ENCODE data around the gene LIMD2. TPM values are rescaled to one million over a fixed set of nuclear protein-coding genes. Genes with fewer than 3 reads are reported as not detected.
A peak's percentile ranks its signal among the peaks of the same experiment; 100 is the strongest.

The LIMD2 gene
- total RNA-seq, 1 donor from 2014 or later: 421 TPM

GRCh38 chr17:63714550-63715277 is 14.8 kb upstream of the LIMD2 start:
- ChIA-PET CTCF (no interaction called here), POLR2A (interaction anchor here (1.1 to 1.3 kb wide), 2 partner anchors 12 to 19 kb away, joined by 3 read pairs; no protein-coding TSS in a partner anchor)
- H3K27ac Mint-ChIP-seq: no peak overlapping the region
- TF ChIP-seq CTCF (IDR thresholded peaks at IDR 0.05): no peak
- H3K4me1 Mint-ChIP-seq: peaks cover 7% of the 10 kb centered on the region
- H3K27me3 Mint-ChIP-seq: no peaks in the 10 kb centered on the region
- peaks cover 62% of the 10 kb centered on the region for H3K36me3 Mint-ChIP-seq (ENCODE audit: low read depth)
- intact Hi-C loops (cut with micrococcal nuclease): no loop called here
- no peaks in the 10 kb centered on the region for H3K9me3 Mint-ChIP-seq
- DNase-seq (no peak), ATAC-seq (ENCODE audit: low read depth) (no peak)
- H3K4me3 Mint-ChIP-seq: no peak overlapping the region

GRCh38 chr17:63709110-63709509 is 9.2 kb upstream of the LIMD2 start:
- Mint-ChIP-seq H3K4me3 (no peak overlapping the region), H3K4me1 (peaks cover 41% of the 10 kb centered on the region), H3K27me3 (no peaks in the 10 kb centered on the region), H3K36me3 (ENCODE audit: low read depth) (peaks cover 63% of the 10 kb centered on the region), H3K27ac (peak overlapping the region; percentile 25), H3K9me3 (no peaks in the 10 kb centered on the region)
- intact Hi-C loops (cut with micrococcal nuclease): no loop called here
- ATAC-seq (ENCODE audit: low read depth): no peak
- no peak for DNase-seq
- ChIA-PET POLR2A (interaction anchor here (2.2 to 7.3 kb wide), 3 partner anchors 8 to 65 kb away, joined by 9 to 106 read pairs (median 37); partner anchors contain the start of genes CCDC47, DDX42 and LIMD2), CTCF (interaction anchor here (0.7 to 3.2 kb wide), 7 partner anchors 11 to 283 kb away, joined by 3 to 42 read pairs (median 6); partner anchors contain the start of genes LIMD2 and MAP3K3)
- TF ChIP-seq CTCF (IDR thresholded peaks at IDR 0.05): no peak

- no peaks in the 10 kb centered on the region for H3K9me3 Mint-ChIP-seq
- ChIA-PET CTCF (interaction anchor here (1.2 kb wide), 1 partner anchor 9 kb away, joined by 4 read pairs; no protein-coding TSS in a partner anchor), POLR2A (interaction anchor here (1.4 to 7.3 kb wide), 4 partner anchors 11 to 67 kb away, joined by 4 to 106 read pairs (median 6); partner anchors contain the start of genes CCDC47, DDX42 and STRADA)
- no peak overlapping the region for H3K4me3 Mint-ChIP-seq
- H3K4me1 Mint-ChIP-seq: peaks cover 60% of the 10 kb centered on the region
- peaks cover 70% of the 10 kb centered on the region for H3K36me3 Mint-ChIP-seq (ENCODE audit: low read depth)
- ATAC-seq (ENCODE audit: low read depth) (no peak), DNase-seq (no peak)
- intact Hi-C loops (cut with micrococcal nuclease): no loop called here
- H3K27me3 Mint-ChIP-seq: no peaks in the 10 kb centered on the region
- peak overlapping the region; percentile 71 for H3K27ac Mint-ChIP-seq
- no peak for TF ChIP-seq CTCF (IDR thresholded peaks at IDR 0.05)
Observed at GRCh38 chr17:63707151-63707550, 7.2 kb upstream of the LIMD2 start.

- DNase-seq (no peak), ATAC-seq (ENCODE audit: low read depth) (no peak)
- TF ChIP-seq CTCF (IDR thresholded peaks at IDR 0.05): no peak
- H3K36me3 Mint-ChIP-seq (ENCODE audit: low read depth): peaks cover 64% of the 10 kb centered on the region
- H3K4me3 Mint-ChIP-seq: no peak overlapping the region
- CTCF ChIA-PET: interaction anchor here (0.9 to 1.2 kb wide), 2 partner anchors 8 to 281 kb away, joined by 3 to 4 read pairs; no protein-coding TSS in a partner anchor
- peak overlapping the region; percentile 71 for H3K27ac Mint-ChIP-seq
- H3K4me1 Mint-ChIP-seq: peaks cover 67% of the 10 kb centered on the region
- no peaks in the 10 kb centered on the region for H3K9me3 Mint-ChIP-seq
- H3K27me3 Mint-ChIP-seq: no peaks in the 10 kb centered on the region
- intact Hi-C loops (cut with micrococcal nuclease): no loop called here
- POLR2A ChIA-PET: interaction anchor here (0.6 to 7.3 kb wide), 6 partner anchors 10 to 157 kb away, joined by 3 to 106 read pairs (median 4); partner anchors contain the start of genes CCDC47 and DDX42
Observed at GRCh38 chr17:63706336-63707082, 6.6 kb upstream of the LIMD2 start.

All from activated B cell treated with CpG ODN at 0.5 μM for 24 hours (primary cell).